ENCODE data around the gene GCK.
A peak's percentile ranks its signal among the peaks of the same experiment; 100 is the strongest.
"Not testable (repeated sequence)": the region's sequence is repeated elsewhere in the genome, so short reads cannot be mapped to it uniquely, and the experiment has no call there.

Gene GCK

GRCh38 chr7:44200699-44201461 is 11.6 kb upstream of the GCK start, which contains the start of gene YKT6:
Gene YKT6, plus strand, starts transcription at chr7:44200978. Its CDS starts 158 bp downstream, at chr7:44201136.
- peak; percentile 96 to 99 (median 97) for DNase-seq

GRCh38 chr7:44200163-44200562 is 10.9 kb upstream of the GCK start:
- not testable (repeated sequence) for DNase-seq

- DNase-seq, result no peak
These were observed 8.2 kb upstream of the GCK start for GRCh38 chr7:44197474-44197873.

DNA sequence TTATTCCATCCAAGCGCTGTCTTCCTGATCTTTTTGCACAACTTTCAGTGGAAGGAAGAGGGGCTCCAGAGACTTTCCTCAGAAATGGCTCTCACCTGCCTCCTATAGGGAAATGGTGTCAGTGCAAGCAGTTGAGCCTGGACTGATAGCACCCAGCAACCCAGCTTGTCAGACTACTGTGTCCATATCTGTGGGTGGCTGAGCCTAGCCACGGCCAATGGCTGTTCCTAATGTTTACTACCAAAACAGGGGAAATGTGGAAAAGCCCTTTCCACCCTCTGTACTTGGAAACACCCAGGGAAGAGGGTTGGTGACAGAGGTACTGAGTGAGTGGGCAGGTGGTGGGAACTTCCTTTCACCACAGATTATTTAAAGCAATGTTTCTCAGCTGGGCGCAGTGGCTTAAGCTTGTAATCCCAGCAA is 7.2 kb upstream of the GCK start:
- DNase-seq, result peak; percentile 35 to 75 (median 63)

DNA sequence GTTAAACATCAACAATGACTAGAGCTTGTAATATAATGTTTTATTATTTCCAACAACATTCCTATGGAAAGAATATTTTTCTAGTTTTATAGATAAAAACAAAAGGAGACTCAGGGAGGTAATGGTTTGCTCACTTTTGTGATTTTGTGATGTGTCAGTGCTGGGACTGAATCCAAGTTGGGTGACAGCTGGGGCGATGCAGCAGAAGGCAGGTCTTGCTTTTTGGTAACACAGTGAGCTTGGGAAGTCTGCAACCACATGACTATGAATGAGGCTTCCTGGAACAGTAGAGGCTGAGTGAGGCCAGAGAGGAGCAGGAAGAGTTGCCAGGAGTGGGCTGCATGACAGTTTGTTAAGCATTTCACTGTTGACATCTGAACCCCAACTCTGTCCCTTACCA is 6.7 kb upstream of the GCK start:
- DNase-seq, result no peak

DNA sequence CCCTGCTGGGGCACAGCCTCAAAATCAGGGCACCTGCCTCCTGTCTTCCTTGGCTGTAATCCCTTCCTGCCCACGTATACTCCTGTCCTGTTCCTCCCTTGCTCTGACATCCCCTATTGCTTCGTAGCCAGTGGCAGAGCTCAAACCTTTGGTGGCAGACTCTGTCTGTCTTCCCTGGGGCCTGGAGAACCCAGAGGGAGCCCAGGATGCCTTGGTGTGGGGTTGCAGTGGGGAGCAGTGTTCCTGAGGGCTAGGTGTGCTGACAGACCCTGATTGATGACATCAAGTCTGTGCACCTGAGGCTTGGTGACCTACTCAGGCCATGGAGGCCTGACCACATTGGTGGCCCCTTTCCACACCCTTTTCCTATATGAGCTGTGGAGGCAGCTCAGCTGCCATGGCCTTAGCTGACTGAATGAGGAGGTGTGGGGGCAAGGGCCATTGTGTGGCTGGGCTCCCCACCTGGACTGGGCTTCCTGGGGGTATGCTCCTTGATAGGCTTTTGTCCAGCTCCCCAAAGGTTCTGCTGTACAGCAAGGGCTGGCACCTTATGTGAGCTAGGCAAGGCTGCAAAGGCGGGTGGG is 5.4 kb upstream of the GCK start:
- DNase-seq, result no peak

DNA sequence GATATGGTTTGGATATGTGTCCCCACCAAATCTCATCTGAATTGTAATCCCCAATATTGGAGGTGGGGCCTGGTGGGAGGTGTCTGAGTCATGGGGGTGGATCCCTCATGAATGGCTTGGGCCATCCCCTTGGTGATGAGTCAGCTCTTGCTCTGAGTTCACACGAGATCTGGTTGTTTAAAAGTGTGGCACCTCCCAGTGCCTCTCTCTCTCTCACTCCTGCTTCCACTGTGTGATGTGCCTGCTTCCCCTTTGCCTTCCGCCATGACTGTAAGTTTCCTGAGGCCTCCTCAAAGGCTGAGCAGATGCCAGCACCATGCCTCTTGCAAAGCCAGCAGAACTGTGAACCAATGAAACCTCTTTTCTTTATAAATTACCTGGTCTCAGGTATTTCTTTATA is 4.8 kb upstream of the GCK start:
- no peak for DNase-seq

DNA sequence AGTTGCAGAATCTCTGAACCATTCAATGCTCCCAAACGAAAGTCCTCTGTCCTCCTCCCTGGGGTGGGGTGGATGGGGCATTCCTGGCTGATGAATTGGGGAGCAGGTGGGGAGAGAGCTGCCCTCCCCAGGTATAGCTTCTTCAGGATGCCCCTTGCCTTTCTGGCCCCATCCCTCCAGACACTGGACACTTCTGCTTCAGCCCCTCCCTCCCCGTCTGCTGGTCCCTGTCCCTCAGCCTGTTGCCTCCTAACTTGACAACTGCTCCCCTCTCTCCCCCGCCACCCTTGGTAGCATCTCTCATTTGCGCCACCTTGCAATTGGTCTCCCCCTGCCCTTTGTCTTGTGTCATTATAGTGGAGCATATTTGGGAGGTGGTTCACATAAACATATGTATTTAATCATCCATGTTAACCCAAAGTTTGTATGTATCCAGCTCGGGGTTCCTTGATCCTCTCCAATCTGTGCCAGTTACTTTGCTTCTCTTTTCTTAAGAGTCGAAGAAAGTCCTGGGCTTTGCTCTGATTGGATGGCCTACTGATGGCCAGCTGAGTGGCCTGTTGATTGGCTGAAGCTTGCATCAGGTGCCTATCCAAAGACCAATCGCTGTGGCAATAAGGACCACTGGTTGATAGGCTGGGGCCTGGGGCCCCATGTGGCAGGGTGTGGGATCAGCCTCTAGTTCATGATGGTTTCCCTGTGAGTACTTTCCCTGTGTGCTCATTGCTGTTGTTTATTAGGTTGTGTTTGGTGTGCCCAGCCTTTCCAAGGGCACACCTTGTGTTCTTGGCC is 4.0 kb upstream of the GCK start:
- DNase-seq, result no peak

DNA sequence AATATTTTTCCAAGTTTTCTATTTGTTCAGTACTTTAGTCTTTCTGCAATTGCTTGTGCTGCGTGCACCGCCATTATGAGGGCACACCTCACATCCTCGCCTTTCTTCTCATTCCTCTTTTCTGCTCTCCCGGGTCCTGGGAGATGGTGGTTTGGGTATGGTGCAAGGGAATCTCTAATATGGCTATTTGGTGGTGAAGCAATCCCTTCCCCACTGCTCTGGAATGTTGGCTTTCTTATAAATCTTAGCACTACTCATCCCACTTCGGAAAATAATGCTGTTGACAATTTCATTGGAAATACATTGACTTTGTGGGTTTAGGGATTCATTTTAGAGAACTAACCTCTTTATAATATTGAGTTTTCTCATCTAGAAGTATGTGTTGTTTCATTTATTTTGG is 1.9 kb upstream of the GCK start:
- no peak for DNase-seq

- DNase-seq, result peak in 1 of 3 experiments; percentile 33
These were observed 994 bp upstream of the GCK start for GRCh38 chr7:44189993-44190872.

- DNase-seq, result peak in 2 of 3 experiments; percentile 29 to 53
These were observed 586 bp downstream of the GCK start for GRCh38 chr7:44188480-44189225.

- peak in 1 of 3 experiments; percentile 51 for DNase-seq
These were observed 1.4 kb downstream of the GCK start for GRCh38 chr7:44187636-44188416.

DNA sequence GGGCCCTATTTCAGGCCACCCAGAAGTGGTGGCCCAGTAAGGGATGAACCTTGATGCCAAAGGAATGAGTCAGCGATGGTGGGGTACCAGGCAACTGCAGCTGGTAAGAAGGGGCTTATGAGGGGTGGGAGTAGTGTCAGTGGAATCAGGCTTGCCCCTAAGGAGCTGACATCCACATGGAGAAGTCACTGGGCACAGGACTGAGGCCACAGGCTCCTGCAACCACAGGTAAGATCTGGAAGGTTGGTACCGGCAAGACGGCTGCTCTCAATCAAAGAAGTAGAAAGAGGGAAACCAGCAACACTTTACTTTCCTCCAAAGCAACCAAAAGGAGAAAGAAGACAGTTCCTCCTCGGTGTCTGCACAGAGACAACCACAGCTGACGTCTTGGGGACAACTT is 2.5 kb downstream of the GCK start:
- no peak for DNase-seq

DNA sequence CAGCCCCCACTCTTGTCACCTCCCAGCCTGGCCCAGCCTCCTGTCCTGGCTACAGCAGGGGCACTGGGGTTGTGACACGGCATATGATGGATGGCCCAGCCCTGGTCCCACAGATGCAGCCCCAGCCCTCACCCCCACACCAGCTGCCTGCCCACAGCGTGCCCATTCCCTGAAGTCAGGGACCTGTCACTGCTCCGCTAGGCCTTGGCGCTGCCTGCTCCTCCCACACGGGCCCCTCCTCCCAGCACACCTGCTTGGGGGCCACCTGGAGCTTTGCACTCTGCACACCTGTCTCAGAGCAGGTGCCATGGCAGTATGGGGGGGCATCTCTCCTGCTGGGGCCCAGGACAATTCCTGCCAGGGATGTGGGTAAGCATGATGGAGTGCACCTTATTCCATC is 3.5 kb downstream of the GCK start:
- DNase-seq, result peak; percentile 19 to 79 (median 68)

DNA sequence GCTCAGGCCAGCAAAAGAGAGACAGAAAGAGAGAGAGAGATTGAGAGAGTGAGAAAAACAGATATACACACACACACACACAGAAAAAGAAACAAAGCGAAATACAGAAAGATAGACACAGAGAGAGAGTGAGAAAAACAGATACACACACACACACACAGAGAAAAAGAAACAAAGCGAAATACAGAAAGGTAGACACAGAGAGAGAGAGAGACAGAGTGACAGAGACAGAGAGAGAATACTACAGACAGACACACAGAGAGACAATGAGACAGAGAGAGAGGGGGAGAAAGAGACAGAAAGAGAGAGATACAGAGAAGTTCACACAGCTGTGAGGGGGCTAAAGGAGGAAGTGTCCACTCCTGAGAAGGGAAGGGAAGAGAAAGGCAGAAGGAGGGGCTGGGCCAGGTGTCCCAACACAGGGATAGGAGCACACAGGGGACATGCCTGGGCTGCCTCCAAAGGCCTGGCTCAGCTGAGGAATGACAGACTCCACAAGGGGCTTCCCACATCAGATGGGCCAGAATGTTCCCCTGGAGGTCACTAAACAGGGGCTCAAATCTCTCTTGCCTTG is 4.3 kb downstream of the GCK start:
- no peak for DNase-seq

DNA sequence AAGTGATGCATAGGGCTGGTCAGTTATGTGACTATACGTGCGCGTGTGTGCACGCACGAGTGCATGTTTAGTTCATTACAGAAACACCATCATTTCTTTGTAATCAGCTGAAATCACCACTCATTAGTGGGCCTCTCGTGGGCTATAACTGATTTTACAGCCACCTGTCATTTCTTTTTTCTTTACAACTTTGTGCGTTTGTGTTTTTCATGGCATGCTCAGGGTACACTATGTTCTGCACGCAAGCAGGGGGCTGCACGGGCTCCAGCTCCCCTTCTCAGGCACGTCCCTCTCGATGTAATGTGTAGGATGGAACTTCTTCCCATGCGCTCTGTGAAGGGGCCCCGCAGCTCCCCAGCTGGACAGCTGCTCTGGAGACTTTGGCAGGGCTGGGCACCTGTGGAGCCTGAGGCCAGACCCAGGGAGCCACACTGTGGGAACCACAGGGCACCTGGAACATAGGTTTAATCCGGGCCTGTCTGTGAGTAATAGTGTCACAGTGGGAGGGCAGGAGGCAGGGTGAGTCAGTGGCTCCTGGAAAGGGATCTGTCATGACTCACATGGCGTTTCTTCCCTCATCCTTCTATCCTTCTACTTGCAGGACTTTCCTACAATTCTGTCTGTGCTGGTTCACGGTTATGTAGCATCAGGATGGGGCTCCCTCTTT is 4.9 kb downstream of the GCK start:
- peak in 2 of 3 experiments; percentile 78 to 93 for DNase-seq

DNA sequence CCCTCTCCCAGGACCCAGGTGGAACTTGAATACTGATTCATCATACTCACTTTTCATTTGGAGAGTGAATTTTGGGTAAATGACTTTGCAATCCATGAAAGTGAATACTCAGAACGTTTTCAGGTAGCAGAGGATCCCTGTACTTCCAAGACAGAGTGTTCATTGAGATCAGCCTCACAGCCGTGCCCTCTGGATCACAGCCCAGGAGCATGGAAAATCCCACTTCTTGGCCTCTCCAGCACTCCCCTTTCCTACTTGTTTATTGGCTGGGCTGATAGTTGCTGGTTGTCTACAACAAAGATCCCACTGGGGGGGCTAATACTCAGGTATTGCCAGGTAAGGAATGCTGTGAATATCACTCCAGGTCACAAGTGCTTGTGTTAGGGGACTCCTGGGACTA is 5.9 kb downstream of the GCK start:
- peak in 1 of 3 experiments; percentile 30 for DNase-seq

- DNase-seq, result no peak
These were observed 6.4 kb downstream of the GCK start for GRCh38 chr7:44182827-44183226.

DNA sequence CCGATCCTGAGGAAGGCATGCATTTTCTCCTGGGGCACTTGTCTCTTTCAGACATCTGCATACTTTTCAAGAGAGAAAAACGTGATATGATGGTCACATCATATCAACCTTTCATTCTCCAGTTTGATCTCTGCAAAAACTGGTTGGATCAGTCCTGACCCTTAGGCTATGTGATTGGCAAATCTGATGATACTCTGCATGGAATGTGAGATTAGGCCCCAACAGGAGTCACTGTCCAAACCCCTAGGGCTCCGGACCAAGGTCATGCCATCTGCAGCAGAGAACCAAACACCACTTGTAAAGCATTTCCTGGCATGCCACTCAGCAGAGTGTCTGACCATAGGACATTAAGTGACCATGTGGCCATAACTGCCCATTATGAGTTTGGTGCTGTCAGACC is 8.6 kb downstream of the GCK start:
- no peak for DNase-seq

- DNase-seq, result peak in 1 of 3 experiments; percentile 20
These were observed 11.6 kb downstream of the GCK start for GRCh38 chr7:44177570-44178131.
